Heart left ventricle (tissue), 13 donors: Measurements from ENCODE around the gene ECHDC3.

Experiments
- POLR2A ChIP-seq, 2 donors: fragments of 450-650 bp; IDR thresholded peaks; one replicate each; pipeline ENCODE4 v1.6.1; 2017; ENCODE audit warnings: antibody characterized with exemption in 2 of 2, mild to moderate bottlenecking in 2 of 2, moderate library complexity in 2 of 2
- TF ChIP-seq, protein P1 (sequence below), 12 donors: fragments of 200-600 bp; sonication (generic) in 4 of 12; IDR thresholded peaks; one replicate each; pipeline versions ENCODE4 v1.5.0 to v1.8.0; 2018 to 2022; ENCODE audit warnings: antibody characterized with exemption in 12 of 12, mild to moderate bottlenecking in 5 of 12
- donor health status: ischemic (EF 13 %, LVEDD 7.1; RV severe dilation, severe dysfunction).
- donor health status: DM: no; HTN: yes; CAD: no.
- donor health status: DM: no; HTN: no; CAD: no.
- donor health status: ischemic (EF 25% LVEDD 6.9; RV normal size, moderate dysfunction).
- donor health status: ischemic (EF 25% LVEDD 5.7; RV mildly dilated, moderate dysfunction).
- donor health status: ischemic (EF 35%, LVEDD 5.7; RV mildly dilated, moderate dysfunction).
- donor health status: nonischemic (EF 11% LVEDD 7.7; RV severe dilation, severe dysfunction).
- donor health status: DM: yes; HTN: yes; CAD: no.
- donor health status: PGD.
- donor health status: ischemic (EF 29% LVEDD 5.4; RV normal size, mild dysfunction).
- donor health status: nonischemic (EF 23%, LVEDD 6.1; RV moderate dilation, normal function).

DNA sequence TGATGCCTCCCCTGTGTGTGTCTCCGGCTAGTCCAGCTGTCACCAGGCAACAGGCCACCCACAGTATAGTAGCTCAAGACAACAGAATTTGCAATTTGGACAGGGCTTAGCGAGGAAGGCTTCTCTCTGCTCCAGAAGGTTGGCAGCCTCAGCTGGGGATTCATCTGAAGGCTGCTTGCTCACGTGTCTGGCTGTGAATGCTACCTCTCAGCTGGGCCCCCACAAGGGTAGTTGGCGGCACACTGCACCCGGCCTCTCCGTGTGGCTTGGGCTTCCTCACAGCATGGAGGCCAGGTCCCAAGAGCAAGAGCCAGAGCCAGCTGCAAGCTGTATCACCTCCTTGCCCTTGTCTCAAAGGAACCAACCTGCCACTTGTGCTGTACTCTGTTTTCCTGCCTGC is 19.2 kb downstream of the ECHDC3 start:
- TF ChIP-seq, protein P1, sequence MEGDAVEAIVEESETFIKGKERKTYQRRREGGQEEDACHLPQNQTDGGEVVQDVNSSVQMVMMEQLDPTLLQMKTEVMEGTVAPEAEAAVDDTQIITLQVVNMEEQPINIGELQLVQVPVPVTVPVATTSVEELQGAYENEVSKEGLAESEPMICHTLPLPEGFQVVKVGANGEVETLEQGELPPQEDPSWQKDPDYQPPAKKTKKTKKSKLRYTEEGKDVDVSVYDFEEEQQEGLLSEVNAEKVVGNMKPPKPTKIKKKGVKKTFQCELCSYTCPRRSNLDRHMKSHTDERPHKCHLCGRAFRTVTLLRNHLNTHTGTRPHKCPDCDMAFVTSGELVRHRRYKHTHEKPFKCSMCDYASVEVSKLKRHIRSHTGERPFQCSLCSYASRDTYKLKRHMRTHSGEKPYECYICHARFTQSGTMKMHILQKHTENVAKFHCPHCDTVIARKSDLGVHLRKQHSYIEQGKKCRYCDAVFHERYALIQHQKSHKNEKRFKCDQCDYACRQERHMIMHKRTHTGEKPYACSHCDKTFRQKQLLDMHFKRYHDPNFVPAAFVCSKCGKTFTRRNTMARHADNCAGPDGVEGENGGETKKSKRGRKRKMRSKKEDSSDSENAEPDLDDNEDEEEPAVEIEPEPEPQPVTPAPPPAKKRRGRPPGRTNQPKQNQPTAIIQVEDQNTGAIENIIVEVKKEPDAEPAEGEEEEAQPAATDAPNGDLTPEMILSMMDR (IDR thresholded peaks at IDR 0.05): no peak
- no peak for TF ChIP-seq POLR2A (IDR thresholded peaks at IDR 0.05)
